HepG2 (cell line): ENCODE results near the gene THBS1. TPM values are rescaled to one million over a fixed set of nuclear protein-coding genes. Genes with fewer than 3 reads are reported as not detected.

Source experiments
- ATAC-seq: fragments of 200-7000 bp; cut with Tn5 transposase; 3 replicates; pipeline ENCODE4 v1.9.1; 2020; ENCODE audit warnings: mild to moderate bottlenecking, moderate library complexity
- BruUV-seq: library from RNA; stranded (reverse); fragments of 400-500 nt; replicated peaks from 2 replicates; lab custom pipeline; 2021; lab: Mats Ljungman, UMichigan
- CTCF ChIA-PET: fragments of 300-600 bp; formaldehyde crosslinking; extraction: SDS; loops from one replicate; lab custom pipeline; 2021; ENCODE audit warnings: low total read pairs, inconsistent platforms, low intra/inter-chr PET ratio; lab: Yijun Ruan, JAX
- POLR2A ChIA-PET: fragments of 350-600 bp; sonication (Branson Sonifier 250); formaldehyde crosslinking; loops from one replicate; lab custom pipeline; 2020; ENCODE audit warnings: antibody characterized with exemption, inconsistent platforms; lab: Yijun Ruan, JAX
- DNase-seq: peaks from one replicate; pipeline ENCODE4 v3.0.0-alpha.2; 2015; ENCODE audit warnings: low spot score
- FAIRE-seq: peaks from 3 replicates; lab custom pipeline; 2011; peaks lifted over from hg19 to GRCh38; lab: Jason Lieb, UNC
- H2AFZ ChIP-seq: one replicate; pipeline ENCODE4 v1.6.1; 2011; ENCODE audit warnings: low read length, inconsistent platforms
- H3K27ac ChIP-seq: fragments of 300-600 bp; 3 replicates; pipeline ENCODE4 v1.8.0; 2011; ENCODE audit warnings: mixed run types, mild to moderate bottlenecking, mixed read lengths, low read length, inconsistent platforms; ENCODE audit not compliant: insufficient read depth; ENCODE audit errors: extremely low read length
- H3K27me3 ChIP-seq, 2 experiments: fragments of 200-600 bp in 1 of 2; 2 replicates in 1 of 2; 3 replicates in 1 of 2; pipeline versions ENCODE4 v1.6.0 to v1.8.0; 2011; ENCODE audit warnings: low read length in 2 of 2, mild to moderate bottlenecking in 2 of 2, moderate library complexity in 2 of 2, inconsistent platforms in 1 of 2; ENCODE audit not compliant: insufficient read depth in 2 of 2, control insufficient read depth in 1 of 2
- H3K36me3 ChIP-seq, 2 experiments: fragments of 200-600 bp in 1 of 2; replicated peaks in 1 of 2; 2 replicates in 1 of 2; 3 replicates in 1 of 2; pipeline versions ENCODE4 v1.5.1 to v1.8.0; 2011; ENCODE audit warnings: low read length in 2 of 2, inconsistent platforms in 1 of 2; ENCODE audit not compliant: insufficient read depth in 2 of 2, control insufficient read depth in 1 of 2
- H3K4me1 ChIP-seq: 2 replicates; pipeline ENCODE4 v1.5.1; 2012; ENCODE audit warnings: low read length, inconsistent platforms; ENCODE audit not compliant: insufficient read depth
- H3K4me2 ChIP-seq: 2 replicates; pipeline ENCODE4 v1.6.0; 2011; ENCODE audit warnings: low read depth, low read length, inconsistent platforms
- H3K4me3 ChIP-seq, 3 experiments: fragments of 200-600 bp in 1 of 3; sonication (generic), shearing (Covaris generic) in 1 of 3; replicated peaks in 1 of 3; 2 replicates each; pipeline ENCODE4 v1.5.1; 2011 to 2016; ENCODE audit warnings: low read length in 3 of 3, inconsistent platforms in 2 of 3, low read depth in 2 of 3, mild to moderate bottlenecking in 2 of 3, control low read depth in 1 of 3, mixed read lengths in 1 of 3; ENCODE audit not compliant: insufficient read depth in 1 of 3
- H3K79me2 ChIP-seq: one replicate; pipeline ENCODE4 v1.6.1; 2011; ENCODE audit warnings: low read length, inconsistent platforms; ENCODE audit not compliant: insufficient read depth
- H3K9ac ChIP-seq: 2 replicates; pipeline ENCODE4 v1.6.0; 2011; ENCODE audit warnings: mild to moderate bottlenecking, low read depth, low read length, inconsistent platforms; ENCODE audit not compliant: insufficient read depth
- H3K9me3 ChIP-seq: 2 replicates; pipeline ENCODE4 v1.5.1; 2012; ENCODE audit warnings: mild to moderate bottlenecking, low read length
- H4K20me1 ChIP-seq: 2 replicates; pipeline ENCODE4 v1.6.0; 2011; ENCODE audit warnings: inconsistent platforms, mild to moderate bottlenecking, low read length, moderate library complexity; ENCODE audit not compliant: insufficient read depth
- CENPX ChIP-seq: sonication (generic); formaldehyde crosslinking; IDR thresholded peaks from 2 replicates; pipeline ENCODE4 v1.9.0; 2021; ENCODE audit warnings: mild to moderate bottlenecking, missing genetic modification reagents, moderate library complexity
- GPN1 ChIP-seq: sonication (generic); formaldehyde crosslinking; IDR thresholded peaks from 2 replicates; pipeline ENCODE4 v1.5.1; 2020; ENCODE audit warnings: missing genetic modification reagents, borderline replicate concordance
- GZF1 ChIP-seq: sonication (generic); formaldehyde crosslinking; IDR thresholded peaks from 2 replicates; pipeline ENCODE4 v1.5.1; 2020; ENCODE audit warnings: mild to moderate bottlenecking, missing genetic modification reagents
- HMGXB3 ChIP-seq: sonication (generic); formaldehyde crosslinking; IDR thresholded peaks from 2 replicates; pipeline ENCODE4 v1.4.0; 2020; ENCODE audit warnings: missing genetic modification reagents, borderline replicate concordance
- KDM1A ChIP-seq: IDR thresholded peaks from 2 replicates; pipeline ENCODE4 v1.6.1; 2016; ENCODE audit warnings: missing compliant biosample characterization
- KIAA2018 ChIP-seq: sonication (generic); formaldehyde crosslinking; IDR thresholded peaks from 2 replicates; pipeline ENCODE4 v1.5.0; 2020; ENCODE audit warnings: mild to moderate bottlenecking, missing genetic modification reagents, borderline replicate concordance
- KLF15 ChIP-seq: sonication (generic); formaldehyde crosslinking; IDR thresholded peaks from 2 replicates; pipeline ENCODE4 v1.8.1; 2023; ENCODE audit warnings: borderline replicate concordance, mild to moderate bottlenecking, inconsistent platforms, missing genetic modification reagents, mixed read lengths
- KLF6 ChIP-seq: IDR thresholded peaks from 2 replicates; pipeline ENCODE4 v1.8.0; 2016; ENCODE audit warnings: missing biosample characterization, missing genetic modification reagents
- ZBTB3 ChIP-seq: sonication (generic); formaldehyde crosslinking; IDR thresholded peaks from 2 replicates; pipeline ENCODE4 v1.4.0; 2020; ENCODE audit warnings: low read depth, mild to moderate bottlenecking, moderate library complexity, missing genetic modification reagents, borderline replicate concordance
- ZSCAN5A ChIP-seq: sonication (generic); formaldehyde crosslinking; IDR thresholded peaks from 2 replicates; pipeline ENCODE4 v1.8.0; 2022; ENCODE audit warnings: mild to moderate bottlenecking, missing genetic modification reagents, borderline replicate concordance
- WGBS: methylation state at CpG from one replicate; pipeline ENCODE4 v1.1.6; 2017; ENCODE audit warnings: low lambda C conversion rate; 5-methylcytosine and 5-hydroxymethylcytosine counted together
- in situ Hi-C: cut with HindIII; loops from 2 replicates; pipeline ENCODE4 v1.10.0; 2017; ENCODE audit warnings: low pct_unique_long_range_greater_than_20kb; ENCODE audit not compliant: extremely low pct_ligation_motif_present
- intact Hi-C: fragments of 100-400 bp; cut with micrococcal nuclease; formaldehyde crosslinking; loops from one replicate; pipeline ENCODE4 v1.10.0; 2022; ENCODE audit not compliant: unreplicated experiment
- polyA plus RNA-seq, 8 experiments: library from polyadenylated mRNA; depleted of rRNA in 3 of 8; stranded (reverse) in 7 of 8; unstranded in 1 of 8; fragments of >200 nt; fragmentation: Illumina TruSeq in 4 of 8; extraction: Trizol in 4 of 8; gene quantifications; 2 replicates each; pipeline versions ENCODE4 v1.2.1 to v1.2.3, GENCODE V29; 2011 to 2016; ENCODE audit warnings: low read depth in 4 of 8, missing spikeins in 1 of 8, mixed read lengths in 1 of 8; ENCODE audit not compliant: insufficient read depth in 1 of 8
- total RNA-seq, 5 experiments: library from RNA; depleted of rRNA; stranded (reverse); fragments of >200 nt; fragmentation: Illumina TruSeq; extraction: Trizol; gene quantifications; 2 replicates each; pipeline ENCODE4 v1.2.3, GENCODE V29; 2016; ENCODE audit warnings: low read depth in 1 of 5

Gene THBS1
- total and polyA plus RNA-seq, 2 of the 13 experiments (the other 11 are each of a cell fraction or from before 2014, with no cell fraction given): 54.7 to 67.1 TPM

- ATAC-seq: no peak
- no peak for TF ChIP-seq KIAA2018 (CRISPR knock-in tag)
- no peak for TF ChIP-seq HMGXB3 (CRISPR knock-in tag)
- TF ChIP-seq CENPX: no peak
- no peak for TF ChIP-seq KLF6 (CRISPR knock-in tag)
- no peak for TF ChIP-seq ZBTB3 (CRISPR knock-in tag)
- TF ChIP-seq KDM1A: no peak
- TF ChIP-seq GZF1 (CRISPR knock-in tag): no peak
- TF ChIP-seq KLF15 (CRISPR knock-in tag): no peak
- no peak for TF ChIP-seq ZSCAN5A (CRISPR knock-in tag)
- TF ChIP-seq GPN1 (CRISPR knock-in tag): no peak
Observed at GRCh38 chr15:39539973-39540558, 40.8 kb upstream of the THBS1 start.

More at GRCh38 chr15:39539973-39540558, 40.8 kb upstream of the THBS1 start:
- BruUV-seq: no TSS peak
- Histone ChIP-seq H2AFZ (no peak overlapping the region), H3K4me1 (no peaks in the 10 kb centered on the region), H3K27me3 (peaks cover 1 to 3% of the 10 kb centered on the region in 2 experiments; a peak in 1 of 5 replicates), H3K4me3 (no peak overlapping the region), H3K79me2 (no peaks in the 10 kb centered on the region), H3K36me3 (no peaks in the 10 kb centered on the region), H3K9ac (no peak overlapping the region), H3K4me2 (no peak overlapping the region), H4K20me1 (no peaks in the 10 kb centered on the region), H3K27ac (no peak overlapping the region), H3K9me3 (peaks cover 2% of the 10 kb centered on the region; the same call in 1 of the 2 replicates)
- in situ Hi-C loops: no loop called here
- CTCF ChIA-PET: no interaction called here
- WGBS: 27% methylated on average over 3 of the region's 3 CpGs
- POLR2A ChIA-PET: no interaction called here
- intact Hi-C loops: no loop called here
- DNase-seq: no peak
- FAIRE-seq: no peak
